ENCODE data around the gene ALK. TPM values are rescaled to one million over a fixed set of nuclear protein-coding genes. Genes with fewer than 3 reads are reported as not detected.

ALK gene
- total RNA-seq, 2 donors from 2014 or later, result not detected

DNA sequence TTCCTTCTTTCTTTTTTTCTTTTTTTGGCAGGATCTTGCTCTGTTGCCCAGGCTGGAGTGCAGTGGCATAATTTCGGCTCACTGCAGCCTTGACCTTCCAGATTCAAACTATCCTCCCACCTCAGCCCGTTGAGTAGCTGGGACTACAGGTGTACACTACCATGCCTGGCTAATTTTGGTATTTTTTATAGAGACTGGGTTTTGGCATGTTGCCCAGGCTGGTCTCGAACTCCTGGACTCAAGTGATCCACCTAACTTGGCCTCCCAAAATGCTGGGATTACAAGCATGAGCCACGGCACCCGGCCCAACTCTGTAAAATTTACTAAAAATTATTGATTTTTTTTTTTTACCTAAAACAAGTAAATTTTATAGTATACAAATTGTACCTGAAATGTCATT, 360.8 kb downstream of the ALK start:
- no peak for ATAC-seq
- no peaks in the 10 kb centered on the region for H3K9me3 ChIP-seq (ENCODE audit: control insufficient read depth, low read length, poor library complexity, severe bottlenecking)
- no peak overlapping the region for H3K27ac Mint-ChIP-seq
- H3K27me3 Mint-ChIP-seq, result peaks cover 39% of the 10 kb centered on the region
- no peak for DNase-seq
- no peaks in the 10 kb centered on the region for H3K36me3 Mint-ChIP-seq (ENCODE audit: low read depth)
- H3K4me3 Mint-ChIP-seq, result no peak overlapping the region
- H3K4me1 Mint-ChIP-seq, result no peaks in the 10 kb centered on the region

DNA sequence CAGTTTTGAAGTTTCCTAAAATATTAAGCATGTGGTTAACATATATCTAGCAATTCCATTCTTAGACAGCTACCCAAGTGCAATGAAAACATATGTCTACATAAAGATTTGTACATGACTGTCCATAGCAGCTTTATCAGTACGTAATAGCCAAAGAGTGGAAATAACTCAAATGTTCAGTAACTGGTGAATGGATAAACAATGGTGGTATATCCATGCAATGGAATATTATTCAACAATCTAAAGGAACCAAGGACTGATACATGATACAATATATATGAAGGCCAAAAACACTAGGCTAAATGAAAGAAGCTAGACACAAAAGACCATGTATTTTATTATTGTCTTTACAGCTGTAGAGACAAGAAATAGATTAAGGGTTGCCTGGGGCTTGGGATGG, 361.4 kb downstream of the ALK start:
- H3K27ac Mint-ChIP-seq, result no peak overlapping the region
- H3K9me3 ChIP-seq (ENCODE audit: control insufficient read depth, low read length, poor library complexity, severe bottlenecking), result no peaks in the 10 kb centered on the region
- no peak overlapping the region for H3K4me3 Mint-ChIP-seq
- no peak for DNase-seq
- ATAC-seq, result no peak
- peaks cover 39% of the 10 kb centered on the region for H3K27me3 Mint-ChIP-seq
- no peaks in the 10 kb centered on the region for H3K36me3 Mint-ChIP-seq (ENCODE audit: low read depth)
- no peaks in the 10 kb centered on the region for H3K4me1 Mint-ChIP-seq

DNA sequence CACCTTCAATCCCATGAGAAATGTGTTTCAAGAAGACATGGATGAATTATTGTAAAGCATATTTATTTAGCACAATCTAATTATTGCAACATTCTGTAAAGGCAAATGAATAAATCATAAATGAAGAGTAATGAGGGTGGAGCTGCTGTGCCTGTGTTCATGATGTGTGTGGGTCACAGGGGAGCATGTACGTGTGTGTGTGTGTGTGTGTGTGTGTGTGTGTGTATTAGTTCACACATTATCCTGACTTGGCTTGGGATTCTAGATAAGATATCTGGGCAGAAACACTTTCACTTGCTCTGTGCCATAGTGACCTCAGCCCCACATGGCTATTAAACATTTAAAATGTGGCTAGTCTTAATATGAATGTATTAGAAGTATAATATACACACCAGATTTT, 361.8 kb downstream of the ALK start:
- Mint-ChIP-seq H3K27ac (no peak overlapping the region), H3K27me3 (peaks cover 39% of the 10 kb centered on the region), H3K4me3 (no peak overlapping the region), H3K4me1 (no peaks in the 10 kb centered on the region), H3K36me3 (ENCODE audit: low read depth) (no peaks in the 10 kb centered on the region)
- ATAC-seq (no peak), DNase-seq (no peak)
- no peaks in the 10 kb centered on the region for H3K9me3 ChIP-seq (ENCODE audit: control insufficient read depth, low read length, poor library complexity, severe bottlenecking)

DNA sequence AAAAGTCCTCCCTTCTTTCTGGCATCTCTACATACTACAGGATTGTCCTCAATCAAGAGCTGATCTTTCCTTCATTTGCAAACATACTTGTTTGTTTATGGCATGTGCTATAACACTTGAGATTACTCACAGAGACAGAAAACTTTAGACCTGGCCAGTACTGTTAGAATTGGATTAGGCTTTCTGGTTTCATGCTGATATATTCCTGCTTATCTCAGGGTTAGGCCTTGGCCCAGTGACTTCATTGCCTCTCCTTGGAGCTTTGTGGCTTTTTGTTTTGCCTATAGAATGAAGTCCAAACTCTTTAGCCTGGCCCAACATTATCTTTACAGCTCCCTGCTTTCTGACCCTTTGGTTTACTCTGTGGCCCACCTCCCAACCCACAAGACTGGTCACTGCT, 363.3 kb downstream of the ALK start:
- Mint-ChIP-seq H3K36me3 (ENCODE audit: low read depth) (no peaks in the 10 kb centered on the region), H3K27me3 (peaks cover 45% of the 10 kb centered on the region), H3K4me1 (no peaks in the 10 kb centered on the region), H3K4me3 (no peak overlapping the region), H3K27ac (no peak overlapping the region)
- no peaks in the 10 kb centered on the region for H3K9me3 ChIP-seq (ENCODE audit: control insufficient read depth, low read length, poor library complexity, severe bottlenecking)
- DNase-seq (no peak), ATAC-seq (no peak)

DNA sequence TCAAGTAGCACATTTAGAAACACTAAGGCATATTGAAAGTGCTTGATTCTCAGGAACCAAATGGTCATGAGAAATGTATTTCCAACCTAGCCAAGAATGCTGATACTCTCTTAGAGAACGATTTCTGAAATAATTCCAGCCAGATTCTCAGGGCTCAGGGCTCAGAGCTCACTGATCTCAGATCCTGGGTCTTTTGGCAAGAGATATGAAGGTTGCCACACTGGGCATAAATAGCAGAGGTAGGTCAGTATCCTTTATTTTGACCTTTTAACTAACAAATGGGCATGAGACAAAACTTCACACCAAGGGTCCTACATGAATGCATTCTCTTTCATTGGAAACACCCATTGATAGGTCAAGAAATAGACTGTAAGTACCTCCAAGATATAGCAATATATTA, 364.1 kb downstream of the ALK start:
- ATAC-seq (no peak), DNase-seq (no peak)
- Mint-ChIP-seq H3K36me3 (ENCODE audit: low read depth) (no peaks in the 10 kb centered on the region), H3K27ac (no peak overlapping the region), H3K27me3 (peaks cover 45% of the 10 kb centered on the region), H3K4me3 (no peak overlapping the region), H3K4me1 (no peaks in the 10 kb centered on the region)
- no peaks in the 10 kb centered on the region for H3K9me3 ChIP-seq (ENCODE audit: control insufficient read depth, low read length, poor library complexity, severe bottlenecking)

DNA sequence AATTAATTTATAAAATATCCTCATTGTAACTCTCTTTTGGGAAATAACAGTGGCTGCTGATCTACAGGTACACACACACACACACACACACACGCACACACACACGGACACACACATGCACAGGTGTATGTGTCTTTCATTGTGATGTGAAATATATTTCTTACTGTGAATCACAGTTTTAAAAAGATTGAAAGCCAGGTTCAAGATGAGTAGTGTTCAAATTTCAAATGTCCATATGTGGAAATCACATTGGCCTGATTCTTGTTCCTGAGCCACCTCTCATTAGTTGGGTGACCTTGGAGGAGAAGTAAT, 372.4 kb downstream of the ALK start:
- H3K4me3 Mint-ChIP-seq, result no peak overlapping the region
- no peak overlapping the region for H3K27ac Mint-ChIP-seq
- H3K9me3 ChIP-seq (ENCODE audit: control insufficient read depth, low read length, poor library complexity, severe bottlenecking), result no peaks in the 10 kb centered on the region
- ATAC-seq (no peak), DNase-seq (no peak)
- no peaks in the 10 kb centered on the region for H3K4me1 Mint-ChIP-seq
- no peaks in the 10 kb centered on the region for H3K36me3 Mint-ChIP-seq (ENCODE audit: low read depth)
- peaks cover 44% of the 10 kb centered on the region for H3K27me3 Mint-ChIP-seq

DNA sequence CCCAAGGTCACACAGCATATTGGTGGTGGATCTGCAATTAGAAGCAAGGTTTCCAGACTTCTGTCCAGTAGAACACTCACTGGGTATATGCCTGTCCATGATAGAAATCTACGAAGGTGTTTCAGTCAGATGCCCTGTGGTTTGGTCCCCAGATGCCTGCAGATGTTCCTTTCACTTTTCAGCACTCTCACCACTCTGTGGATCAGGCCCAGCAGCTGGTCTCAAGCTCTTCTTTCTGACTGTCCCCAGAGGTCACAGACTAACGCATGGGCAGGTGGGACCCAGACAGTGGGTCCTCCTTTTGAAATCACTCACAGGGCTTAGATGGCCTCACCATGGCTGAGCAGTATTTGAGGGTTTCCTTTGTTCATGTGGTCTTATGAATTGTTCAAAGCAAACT, 376.5 kb downstream of the ALK start:
- H3K9me3 ChIP-seq (ENCODE audit: control insufficient read depth, low read length, poor library complexity, severe bottlenecking), result no peaks in the 10 kb centered on the region
- ATAC-seq, result no peak
- DNase-seq, result no peak
- H3K27me3 Mint-ChIP-seq, result peaks cover 47% of the 10 kb centered on the region
- H3K4me1 Mint-ChIP-seq, result peaks cover 2% of the 10 kb centered on the region
- H3K27ac Mint-ChIP-seq, result no peak overlapping the region
- H3K4me3 Mint-ChIP-seq, result no peak overlapping the region
- H3K36me3 Mint-ChIP-seq (ENCODE audit: low read depth), result no peaks in the 10 kb centered on the region

DNA sequence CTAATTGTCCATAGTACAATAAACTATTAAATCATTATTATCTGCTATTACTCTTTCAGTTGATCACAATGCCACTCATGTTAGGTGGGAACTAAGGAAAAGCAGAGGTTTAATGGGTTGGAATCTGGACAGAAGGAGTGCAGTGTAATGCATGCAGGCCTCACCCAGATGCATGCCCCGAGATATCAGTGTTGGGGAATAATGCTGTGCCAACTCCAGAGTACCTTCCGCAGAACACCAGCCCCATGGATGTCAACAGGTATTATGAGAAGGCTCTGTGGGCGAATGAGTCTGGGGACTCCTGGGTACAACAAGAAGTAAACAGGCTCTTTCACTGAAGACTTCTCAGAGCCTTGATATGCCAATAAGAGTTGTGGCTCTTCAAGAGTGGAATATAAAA, 377.4 kb downstream of the ALK start:
- Mint-ChIP-seq H3K27ac (no peak overlapping the region), H3K4me3 (no peak overlapping the region), H3K4me1 (peaks cover 2% of the 10 kb centered on the region), H3K36me3 (ENCODE audit: low read depth) (no peaks in the 10 kb centered on the region), H3K27me3 (peaks cover 53% of the 10 kb centered on the region)
- DNase-seq, result no peak
- no peak for ATAC-seq
- H3K9me3 ChIP-seq (ENCODE audit: control insufficient read depth, low read length, poor library complexity, severe bottlenecking), result no peaks in the 10 kb centered on the region

DNA sequence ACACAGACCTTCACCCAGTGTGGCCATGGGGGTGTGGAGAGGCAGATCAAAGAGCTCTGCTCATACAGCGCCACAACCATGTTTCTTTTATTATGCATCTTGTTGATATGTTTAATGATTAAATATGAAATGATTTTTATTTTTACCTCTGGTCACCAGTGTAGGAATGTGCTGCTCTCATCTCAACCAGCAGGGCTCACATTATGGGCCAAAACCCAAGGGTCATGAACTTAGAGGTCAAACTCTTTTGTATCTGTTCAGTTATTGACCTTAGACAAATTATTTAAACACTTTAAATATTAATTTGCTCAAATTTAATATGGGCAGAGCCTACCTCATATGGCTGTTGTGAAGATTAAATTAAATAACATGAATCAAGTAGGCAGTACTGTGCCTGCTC, 386.2 kb downstream of the ALK start:
- H3K27me3 Mint-ChIP-seq, result peaks cover 68% of the 10 kb centered on the region
- H3K9me3 ChIP-seq (ENCODE audit: control insufficient read depth, low read length, poor library complexity, severe bottlenecking), result no peaks in the 10 kb centered on the region
- DNase-seq (no peak), ATAC-seq (no peak)
- H3K27ac Mint-ChIP-seq, result no peak overlapping the region
- H3K36me3 Mint-ChIP-seq (ENCODE audit: low read depth), result no peaks in the 10 kb centered on the region
- H3K4me1 Mint-ChIP-seq, result no peaks in the 10 kb centered on the region
- no peak overlapping the region for H3K4me3 Mint-ChIP-seq

DNA sequence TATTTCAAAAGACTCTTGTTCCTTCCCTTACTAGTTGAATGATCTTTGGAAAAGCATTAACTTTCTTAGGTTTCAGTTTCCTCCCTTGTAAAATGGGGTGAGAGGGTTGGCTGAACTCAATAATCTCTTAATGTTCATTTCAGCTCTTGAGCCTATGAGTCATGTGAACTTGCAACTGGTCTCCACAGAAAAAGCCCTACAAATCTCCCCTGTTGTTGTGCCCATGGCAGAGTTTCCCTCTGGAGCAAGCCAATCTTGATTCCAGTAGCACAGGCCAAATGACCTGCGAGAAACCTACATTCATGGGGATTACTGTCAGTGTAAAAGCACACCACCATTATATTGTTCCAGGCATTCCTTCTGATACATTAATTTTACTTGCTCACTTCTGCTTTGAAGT, 388.9 kb downstream of the ALK start:
- Mint-ChIP-seq H3K4me3 (no peak overlapping the region), H3K36me3 (ENCODE audit: low read depth) (no peaks in the 10 kb centered on the region), H3K4me1 (peaks cover 4% of the 10 kb centered on the region), H3K27ac (no peak overlapping the region), H3K27me3 (peaks cover 71% of the 10 kb centered on the region)
- H3K9me3 ChIP-seq (ENCODE audit: control insufficient read depth, low read length, poor library complexity, severe bottlenecking), result no peaks in the 10 kb centered on the region
- DNase-seq (no peak), ATAC-seq (no peak)

DNA sequence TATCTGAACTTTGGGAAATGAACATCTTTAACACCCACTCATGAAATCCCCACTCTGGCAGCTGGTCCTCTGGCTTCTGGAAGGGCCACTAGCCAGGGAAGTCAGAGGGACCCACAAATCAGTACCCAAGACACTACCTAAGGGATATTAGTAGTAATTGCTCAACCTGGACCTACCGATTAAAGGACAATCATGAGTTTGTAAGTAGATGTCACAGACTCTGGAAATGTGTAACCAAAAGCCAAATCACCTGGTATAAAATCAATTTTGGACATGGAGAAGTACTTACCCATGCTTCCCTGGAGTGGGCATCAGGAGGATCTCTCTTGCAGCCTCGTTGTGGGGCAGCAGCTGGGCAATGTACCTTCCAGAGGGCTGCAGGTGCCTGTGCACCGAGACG, 389.8 kb downstream of the ALK start:
- Mint-ChIP-seq H3K4me3 (no peak overlapping the region), H3K27me3 (peaks cover 71% of the 10 kb centered on the region), H3K4me1 (peaks cover 4% of the 10 kb centered on the region), H3K36me3 (ENCODE audit: low read depth) (no peaks in the 10 kb centered on the region), H3K27ac (no peak overlapping the region)
- DNase-seq (no peak), ATAC-seq (no peak)
- no peaks in the 10 kb centered on the region for H3K9me3 ChIP-seq (ENCODE audit: control insufficient read depth, low read length, poor library complexity, severe bottlenecking)

DNA sequence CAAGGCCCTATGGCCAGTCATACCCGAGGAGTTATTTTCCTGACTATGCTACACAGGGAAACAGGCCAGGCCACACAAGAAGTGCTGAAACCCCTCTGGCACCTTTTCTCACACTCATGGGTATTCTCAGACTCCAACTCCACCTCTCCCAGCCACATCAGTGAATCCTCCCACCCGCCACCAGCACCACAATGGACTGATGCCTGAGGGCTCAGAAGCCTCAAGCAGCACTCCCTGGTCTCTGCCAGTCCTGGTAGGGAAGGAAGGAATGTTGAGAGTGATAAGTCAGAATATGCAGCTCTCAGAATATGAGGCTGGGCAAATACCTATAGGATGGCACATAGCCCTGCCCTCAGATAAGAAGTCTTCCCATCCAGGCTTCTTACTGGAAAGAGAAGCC, 391.1 kb downstream of the ALK start:
- no peaks in the 10 kb centered on the region for H3K9me3 ChIP-seq (ENCODE audit: control insufficient read depth, low read length, poor library complexity, severe bottlenecking)
- ATAC-seq, result no peak
- DNase-seq, result no peak
- Mint-ChIP-seq H3K27me3 (peaks cover 64% of the 10 kb centered on the region), H3K36me3 (ENCODE audit: low read depth) (no peaks in the 10 kb centered on the region), H3K4me1 (peaks cover 4% of the 10 kb centered on the region), H3K4me3 (no peak overlapping the region), H3K27ac (no peak overlapping the region)

DNA sequence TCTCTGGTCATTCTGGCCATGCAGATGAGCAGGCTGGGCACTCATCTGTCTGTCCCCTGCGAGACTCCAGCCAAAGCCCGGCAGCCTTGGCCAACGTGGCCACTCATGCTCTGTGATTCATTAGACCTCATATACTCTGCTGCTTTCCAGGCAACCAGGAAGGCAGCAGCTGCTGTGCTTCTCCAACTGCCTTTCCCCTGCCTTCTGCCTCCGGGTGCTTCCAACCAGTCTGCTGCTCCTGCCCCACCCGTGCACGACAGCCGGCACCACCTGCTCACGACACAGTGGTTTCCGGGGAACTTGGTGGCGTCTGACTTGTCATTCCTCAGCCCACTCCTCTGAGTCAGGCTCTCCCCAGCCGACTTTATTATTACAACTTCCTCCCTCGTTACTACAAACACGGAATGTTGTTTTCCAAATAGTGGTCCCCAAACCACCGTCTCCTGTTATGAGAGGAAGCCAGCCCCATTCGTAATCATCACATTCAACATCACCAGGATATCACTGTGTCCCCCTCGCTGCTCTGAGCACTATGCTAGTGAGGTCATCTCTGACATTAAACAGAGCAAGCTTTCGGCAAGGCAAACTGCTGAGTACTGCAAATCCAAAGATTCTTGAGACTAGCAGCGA, 392.4 kb downstream of the ALK start:
- ATAC-seq (no peak), DNase-seq (no peak)
- Mint-ChIP-seq H3K4me1 (peaks cover 4% of the 10 kb centered on the region), H3K4me3 (no peak overlapping the region), H3K27me3 (peaks cover 54% of the 10 kb centered on the region), H3K36me3 (ENCODE audit: low read depth) (peaks cover 3% of the 10 kb centered on the region), H3K27ac (no peak overlapping the region)
- H3K9me3 ChIP-seq (ENCODE audit: control insufficient read depth, low read length, poor library complexity, severe bottlenecking), result no peaks in the 10 kb centered on the region

DNA sequence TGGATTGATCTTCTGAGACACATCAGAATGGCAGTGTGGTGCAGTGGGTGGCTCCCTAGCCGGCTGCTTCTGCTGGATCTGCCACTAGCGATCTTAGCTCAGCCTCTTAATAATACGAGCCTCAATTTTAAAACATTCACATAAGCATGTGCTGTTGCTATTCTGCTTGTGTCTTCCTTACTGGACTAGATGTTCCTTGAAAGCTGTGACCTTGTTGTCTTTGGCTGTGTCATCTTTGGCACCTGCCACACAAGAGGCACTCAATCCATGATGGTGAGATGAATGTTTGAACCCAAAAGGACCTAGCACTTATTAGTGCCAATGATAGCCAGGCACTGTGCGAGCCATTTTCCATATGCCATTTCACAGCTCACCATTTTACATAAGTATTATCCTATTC, 393.0 kb downstream of the ALK start:
- Mint-ChIP-seq H3K27ac (no peak overlapping the region), H3K36me3 (ENCODE audit: low read depth) (peaks cover 3% of the 10 kb centered on the region), H3K27me3 (peaks cover 47% of the 10 kb centered on the region), H3K4me1 (peaks cover 4% of the 10 kb centered on the region), H3K4me3 (no peak overlapping the region)
- ATAC-seq, result no peak
- no peaks in the 10 kb centered on the region for H3K9me3 ChIP-seq (ENCODE audit: control insufficient read depth, low read length, poor library complexity, severe bottlenecking)
- DNase-seq, result no peak

DNA sequence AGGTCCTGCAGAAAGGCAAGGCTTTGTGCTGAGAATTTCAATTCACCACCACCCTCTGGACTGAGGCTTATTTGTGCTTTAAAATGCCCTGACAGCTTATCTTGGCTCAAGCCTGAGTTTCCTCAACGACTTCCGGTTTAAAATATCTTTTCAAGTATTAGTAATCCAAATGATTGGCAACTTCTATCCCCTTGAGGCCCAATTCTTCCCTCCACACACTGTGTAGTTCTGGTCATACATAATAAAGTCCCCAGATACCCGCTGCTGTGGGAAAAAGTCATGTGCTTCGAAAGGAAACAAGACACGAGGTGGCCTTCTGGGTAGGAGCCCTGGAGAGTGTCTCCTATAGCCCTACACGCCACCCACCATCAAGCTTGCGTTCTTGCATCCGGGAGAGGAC, 393.4 kb downstream of the ALK start:
- no peaks in the 10 kb centered on the region for H3K9me3 ChIP-seq (ENCODE audit: control insufficient read depth, low read length, poor library complexity, severe bottlenecking)
- no peak for ATAC-seq
- Mint-ChIP-seq H3K27me3 (peaks cover 44% of the 10 kb centered on the region), H3K4me3 (no peak overlapping the region), H3K27ac (no peak overlapping the region), H3K36me3 (ENCODE audit: low read depth) (peaks cover 3% of the 10 kb centered on the region), H3K4me1 (peaks cover 4% of the 10 kb centered on the region)
- no peak for DNase-seq

Measured in T-helper 17 cell (primary cell).